HepG2 (cell line): Measurements from ENCODE around the gene MRPS7. TPM values are rescaled to one million over a fixed set of nuclear protein-coding genes. Genes with fewer than 3 reads are reported as not detected.
A peak's percentile ranks its signal among the peaks of the same experiment; 100 is the strongest.

ENCODE experiments used
- BRD4 ChIP-seq: sonication (generic); formaldehyde crosslinking; IDR thresholded peaks from 2 replicates; pipeline ENCODE4 v1.4.0; 2020; ENCODE audit warnings: missing genetic modification reagents
- DMAP1 ChIP-seq: IDR thresholded peaks from 2 replicates; pipeline ENCODE4 v1.6.1; 2016
- GRHL1 ChIP-seq: sonication (generic); formaldehyde crosslinking; conservative IDR thresholded peaks from 2 replicates; pipeline ENCODE4 v1.8.0; 2022; ENCODE audit warnings: missing genetic modification reagents
- GZF1 ChIP-seq: sonication (generic); formaldehyde crosslinking; IDR thresholded peaks from 2 replicates; pipeline ENCODE4 v1.5.1; 2020; ENCODE audit warnings: mild to moderate bottlenecking, missing genetic modification reagents
- ZGPAT ChIP-seq: IDR thresholded peaks from 2 replicates; pipeline ENCODE4 v1.6.1; 2016; ENCODE audit warnings: mild to moderate bottlenecking
- ZNF335 ChIP-seq: sonication (generic); formaldehyde crosslinking; IDR thresholded peaks from 2 replicates; pipeline ENCODE4 v1.4.0; 2020; ENCODE audit warnings: missing genetic modification reagents
- ZNF362 ChIP-seq: sonication (generic); formaldehyde crosslinking; IDR thresholded peaks from 2 replicates; pipeline ENCODE4 v1.4.0; 2020; ENCODE audit warnings: missing genetic modification reagents, mild to moderate bottlenecking, borderline replicate concordance
- ZNF414 ChIP-seq: sonication (generic); formaldehyde crosslinking; IDR thresholded peaks from 2 replicates; pipeline ENCODE4 v1.5.0; 2020; ENCODE audit warnings: missing genetic modification reagents
- ZNF792 ChIP-seq: IDR thresholded peaks from 2 replicates; pipeline ENCODE4 v1.6.1; 2016
- polyA plus RNA-seq, 8 experiments: library from polyadenylated mRNA; depleted of rRNA in 3 of 8; stranded (reverse) in 7 of 8; unstranded in 1 of 8; fragments of >200 nt; fragmentation: Illumina TruSeq in 4 of 8; extraction: Trizol in 4 of 8; gene quantifications; 2 replicates each; pipeline versions ENCODE4 v1.2.1 to v1.2.3, GENCODE V29; 2011 to 2016; ENCODE audit warnings: low read depth in 4 of 8, missing spikeins in 1 of 8, mixed read lengths in 1 of 8; ENCODE audit not compliant: insufficient read depth in 1 of 8
- total RNA-seq, 5 experiments: library from RNA; depleted of rRNA; stranded (reverse); fragments of >200 nt; fragmentation: Illumina TruSeq; extraction: Trizol; gene quantifications; 2 replicates each; pipeline ENCODE4 v1.2.3, GENCODE V29; 2016; ENCODE audit warnings: low read depth in 1 of 5
- TF ChIP-seq, protein P1 (sequence below): sonication (generic); formaldehyde crosslinking; IDR thresholded peaks from 2 replicates; pipeline ENCODE4 v1.5.1; 2020; ENCODE audit warnings: mild to moderate bottlenecking, missing genetic modification reagents, moderate library complexity
- TF ChIP-seq, protein P2 (sequence below): sonication (generic); formaldehyde crosslinking; IDR thresholded peaks from 2 replicates; pipeline ENCODE4 v1.4.0; 2020; ENCODE audit warnings: missing genetic modification reagents
- TF ChIP-seq, protein P3 (sequence below): sonication (generic); formaldehyde crosslinking; IDR thresholded peaks from 2 replicates; pipeline ENCODE4 v1.4.0; 2020; ENCODE audit warnings: missing genetic modification reagents
- TF ChIP-seq, protein P4 (sequence below): sonication (generic); formaldehyde crosslinking; IDR thresholded peaks from 2 replicates; pipeline ENCODE4 v1.4.0; 2020; ENCODE audit warnings: missing genetic modification reagents

The MRPS7 gene
- total and polyA plus RNA-seq, 2 of the 13 experiments (the other 11 are each of a cell fraction or from before 2014, with no cell fraction given) = 97.0 to 162 TPM

DNA sequence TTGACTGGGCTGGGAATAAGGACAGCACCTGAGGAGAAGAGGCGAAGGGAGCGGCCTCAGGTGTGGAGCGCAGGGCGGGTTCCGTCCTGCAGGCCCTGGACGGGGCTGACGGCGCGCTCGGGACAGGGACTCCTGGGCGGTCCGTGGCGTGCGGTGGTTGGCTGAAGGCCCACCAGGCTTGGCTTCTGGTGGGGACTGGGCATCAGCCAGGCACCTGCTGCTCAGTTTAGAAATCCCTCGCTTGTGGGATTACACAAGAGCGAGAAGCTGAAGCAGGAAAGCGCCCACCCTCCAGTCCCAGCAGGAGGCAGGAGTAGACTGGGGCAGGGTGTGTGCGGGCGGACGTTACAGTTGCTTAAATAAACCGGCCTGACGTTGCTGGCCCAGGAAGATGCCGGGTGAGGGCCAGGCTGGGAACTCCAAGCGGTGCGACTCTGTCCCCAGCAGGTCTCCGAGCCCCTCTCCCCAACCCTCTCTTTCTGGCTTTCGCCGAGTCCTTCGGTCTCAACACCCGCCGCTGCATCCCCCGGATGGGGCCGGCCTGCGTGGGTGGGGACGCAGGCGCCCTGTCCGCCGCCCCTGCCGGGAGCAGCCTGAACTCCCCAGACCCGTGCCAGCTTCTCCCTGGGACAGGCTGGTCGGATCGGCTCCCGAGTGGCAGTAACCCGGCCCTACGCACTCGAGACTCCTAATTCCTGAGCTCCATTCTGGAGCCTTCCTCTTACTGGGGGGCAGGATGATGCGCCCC is 8.7 kb downstream of the MRPS7 start (continued):
- TF ChIP-seq, protein P1, sequence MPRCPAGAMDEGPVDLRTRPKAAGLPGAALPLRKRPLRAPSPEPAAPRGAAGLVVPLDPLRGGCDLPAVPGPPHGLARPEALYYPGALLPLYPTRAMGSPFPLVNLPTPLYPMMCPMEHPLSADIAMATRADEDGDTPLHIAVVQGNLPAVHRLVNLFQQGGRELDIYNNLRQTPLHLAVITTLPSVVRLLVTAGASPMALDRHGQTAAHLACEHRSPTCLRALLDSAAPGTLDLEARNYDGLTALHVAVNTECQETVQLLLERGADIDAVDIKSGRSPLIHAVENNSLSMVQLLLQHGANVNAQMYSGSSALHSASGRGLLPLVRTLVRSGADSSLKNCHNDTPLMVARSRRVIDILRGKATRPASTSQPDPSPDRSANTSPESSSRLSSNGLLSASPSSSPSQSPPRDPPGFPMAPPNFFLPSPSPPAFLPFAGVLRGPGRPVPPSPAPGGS (CRISPR knock-in tag) = peak; percentile 30; the same call in 1 of the 2 replicates
- TF ChIP-seq GRHL1 (CRISPR knock-in tag) = no peak
- TF ChIP-seq, protein P2, sequence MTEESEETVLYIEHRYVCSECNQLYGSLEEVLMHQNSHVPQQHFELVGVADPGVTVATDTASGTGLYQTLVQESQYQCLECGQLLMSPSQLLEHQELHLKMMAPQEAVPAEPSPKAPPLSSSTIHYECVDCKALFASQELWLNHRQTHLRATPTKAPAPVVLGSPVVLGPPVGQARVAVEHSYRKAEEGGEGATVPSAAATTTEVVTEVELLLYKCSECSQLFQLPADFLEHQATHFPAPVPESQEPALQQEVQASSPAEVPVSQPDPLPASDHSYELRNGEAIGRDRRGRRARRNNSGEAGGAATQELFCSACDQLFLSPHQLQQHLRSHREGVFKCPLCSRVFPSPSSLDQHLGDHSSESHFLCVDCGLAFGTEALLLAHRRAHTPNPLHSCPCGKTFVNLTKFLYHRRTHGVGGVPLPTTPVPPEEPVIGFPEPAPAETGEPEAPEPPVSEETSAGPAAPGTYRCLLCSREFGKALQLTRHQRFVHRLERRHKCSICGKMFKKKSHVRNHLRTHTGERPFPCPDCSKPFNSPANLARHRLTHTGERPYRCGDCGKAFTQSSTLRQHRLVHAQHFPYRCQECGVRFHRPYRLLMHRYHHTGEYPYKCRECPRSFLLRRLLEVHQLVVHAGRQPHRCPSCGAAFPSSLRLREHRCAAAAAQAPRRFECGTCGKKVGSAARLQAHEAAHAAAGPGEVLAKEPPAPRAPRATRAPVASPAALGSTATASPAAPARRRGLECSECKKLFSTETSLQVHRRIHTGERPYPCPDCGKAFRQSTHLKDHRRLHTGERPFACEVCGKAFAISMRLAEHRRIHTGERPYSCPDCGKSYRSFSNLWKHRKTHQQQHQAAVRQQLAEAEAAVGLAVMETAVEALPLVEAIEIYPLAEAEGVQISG (CRISPR knock-in tag) = peak; percentile 82
- TF ChIP-seq ZNF414 (CRISPR knock-in tag) = peak; percentile 73; the same call in 1 of the 2 replicates
- TF ChIP-seq, protein P3, sequence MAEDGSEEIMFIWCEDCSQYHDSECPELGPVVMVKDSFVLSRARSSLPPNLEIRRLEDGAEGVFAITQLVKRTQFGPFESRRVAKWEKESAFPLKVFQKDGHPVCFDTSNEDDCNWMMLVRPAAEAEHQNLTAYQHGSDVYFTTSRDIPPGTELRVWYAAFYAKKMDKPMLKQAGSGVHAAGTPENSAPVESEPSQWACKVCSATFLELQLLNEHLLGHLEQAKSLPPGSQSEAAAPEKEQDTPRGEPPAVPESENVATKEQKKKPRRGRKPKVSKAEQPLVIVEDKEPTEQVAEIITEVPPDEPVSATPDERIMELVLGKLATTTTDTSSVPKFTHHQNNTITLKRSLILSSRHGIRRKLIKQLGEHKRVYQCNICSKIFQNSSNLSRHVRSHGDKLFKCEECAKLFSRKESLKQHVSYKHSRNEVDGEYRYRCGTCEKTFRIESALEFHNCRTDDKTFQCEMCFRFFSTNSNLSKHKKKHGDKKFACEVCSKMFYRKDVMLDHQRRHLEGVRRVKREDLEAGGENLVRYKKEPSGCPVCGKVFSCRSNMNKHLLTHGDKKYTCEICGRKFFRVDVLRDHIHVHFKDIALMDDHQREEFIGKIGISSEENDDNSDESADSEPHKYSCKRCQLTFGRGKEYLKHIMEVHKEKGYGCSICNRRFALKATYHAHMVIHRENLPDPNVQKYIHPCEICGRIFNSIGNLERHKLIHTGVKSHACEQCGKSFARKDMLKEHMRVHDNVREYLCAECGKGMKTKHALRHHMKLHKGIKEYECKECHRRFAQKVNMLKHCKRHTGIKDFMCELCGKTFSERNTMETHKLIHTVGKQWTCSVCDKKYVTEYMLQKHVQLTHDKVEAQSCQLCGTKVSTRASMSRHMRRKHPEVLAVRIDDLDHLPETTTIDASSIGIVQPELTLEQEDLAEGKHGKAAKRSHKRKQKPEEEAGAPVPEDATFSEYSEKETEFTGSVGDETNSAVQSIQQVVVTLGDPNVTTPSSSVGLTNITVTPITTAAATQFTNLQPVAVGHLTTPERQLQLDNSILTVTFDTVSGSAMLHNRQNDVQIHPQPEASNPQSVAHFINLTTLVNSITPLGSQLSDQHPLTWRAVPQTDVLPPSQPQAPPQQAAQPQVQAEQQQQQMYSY (CRISPR knock-in tag) = no peak
- peak; percentile 66 for TF ChIP-seq DMAP1 (CRISPR knock-in tag)
- TF ChIP-seq ZNF335 (CRISPR knock-in tag) = peak; percentile 96
- TF ChIP-seq GZF1 (CRISPR knock-in tag) = no peak
- TF ChIP-seq ZNF362 = no peak
- TF ChIP-seq ZGPAT (CRISPR knock-in tag) = peak; percentile 92; the same call in 1 of the 2 replicates
- TF ChIP-seq BRD4 (CRISPR knock-in tag) = peak; percentile 7; the same call in 1 of the 2 replicates
- peak; percentile 61 for TF ChIP-seq ZNF792 (CRISPR knock-in tag)
- TF ChIP-seq, protein P4, sequence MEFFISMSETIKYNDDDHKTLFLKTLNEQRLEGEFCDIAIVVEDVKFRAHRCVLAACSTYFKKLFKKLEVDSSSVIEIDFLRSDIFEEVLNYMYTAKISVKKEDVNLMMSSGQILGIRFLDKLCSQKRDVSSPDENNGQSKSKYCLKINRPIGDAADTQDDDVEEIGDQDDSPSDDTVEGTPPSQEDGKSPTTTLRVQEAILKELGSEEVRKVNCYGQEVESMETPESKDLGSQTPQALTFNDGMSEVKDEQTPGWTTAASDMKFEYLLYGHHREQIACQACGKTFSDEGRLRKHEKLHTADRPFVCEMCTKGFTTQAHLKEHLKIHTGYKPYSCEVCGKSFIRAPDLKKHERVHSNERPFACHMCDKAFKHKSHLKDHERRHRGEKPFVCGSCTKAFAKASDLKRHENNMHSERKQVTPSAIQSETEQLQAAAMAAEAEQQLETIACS (CRISPR knock-in tag) = peak; percentile 51; the same call in 1 of the 2 replicates
